BJ (cell line): ENCODE measurements around the gene IGSF8. TPM values are rescaled to one million over a fixed set of nuclear protein-coding genes. Genes with fewer than 3 reads are reported as not detected.

Source experiments
- CTCF ChIA-PET: fragments of 350-600 bp; formaldehyde crosslinking; extraction: SDS; loops from one replicate; lab custom pipeline; 2021; ENCODE audit warnings: antibody characterized with exemption, inconsistent platforms; lab: Yijun Ruan, JAX
- POLR2A ChIA-PET: fragments of 300-600 bp; sonication (Branson Sonifier 250); formaldehyde crosslinking; extraction: SDS; loops from one replicate; lab custom pipeline; 2021; ENCODE audit warnings: antibody characterized with exemption; lab: Charles Lee
- DNase-seq: peaks from one replicate; pipeline ENCODE4 v3.0.0-alpha.2; 2011; ENCODE audit warnings: low read depth
- H3K27me3 ChIP-seq: 2 replicates; pipeline ENCODE4 v1.6.0; 2011; ENCODE audit warnings: low read length; ENCODE audit not compliant: control insufficient read depth, insufficient read depth
- H3K36me3 ChIP-seq: 2 replicates; pipeline ENCODE4 v1.5.1; 2011; ENCODE audit warnings: low read length; ENCODE audit not compliant: control insufficient read depth, insufficient read depth
- H3K4me3 ChIP-seq: 2 replicates; pipeline ENCODE4 v1.5.1; 2011; ENCODE audit warnings: low read depth, mild to moderate bottlenecking, control low read depth, low read length
- polyA plus RNA-seq: library from polyadenylated mRNA; depleted of rRNA; stranded (reverse); fragments of >200 nt; gene quantifications from 2 replicates; pipeline ENCODE4 v1.2.3, GENCODE V29; 2011
- TF ChIP-seq, protein P1 (sequence below): IDR thresholded peaks from 2 replicates; pipeline ENCODE4 v1.5.1; 2011; ENCODE audit warnings: low read depth, mild to moderate bottlenecking, control low read depth, inconsistent platforms, low read length, moderate library complexity; ENCODE audit not compliant: insufficient read depth

IGSF8 gene
- polyA plus RNA-seq, 1 experiment, result 29.7 TPM

DNA sequence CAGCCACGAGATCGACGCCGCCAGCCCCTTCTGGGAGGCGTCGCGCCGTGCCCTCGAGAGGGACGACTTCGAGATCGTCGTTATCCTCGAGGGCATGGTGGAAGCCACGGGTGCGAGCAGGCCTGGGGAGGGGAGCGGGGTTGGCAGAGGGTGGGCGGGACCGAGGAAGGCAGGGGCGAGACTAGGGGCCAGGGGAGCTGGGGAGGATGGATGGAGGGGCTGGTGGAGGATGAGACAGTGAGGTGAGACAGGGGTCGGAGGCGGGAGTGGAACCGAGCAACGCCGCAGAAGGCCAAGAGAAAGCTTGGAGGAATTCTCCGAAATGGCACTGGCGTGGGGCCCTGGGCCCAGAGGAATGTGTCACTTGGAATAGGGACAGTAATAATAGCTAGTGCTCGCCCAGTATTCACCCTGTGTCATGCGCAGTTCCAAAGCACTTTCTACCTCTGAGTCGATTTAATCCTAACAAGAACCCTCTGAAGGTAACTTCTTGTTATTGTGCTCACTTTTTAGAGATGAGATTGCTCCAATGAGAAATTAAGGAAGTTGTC, 13.6 kb downstream of the IGSF8 start:
- peaks cover 26% of the 10 kb centered on the region for H3K27me3 ChIP-seq
- no peaks in the 10 kb centered on the region for H3K36me3 ChIP-seq
- ChIA-PET POLR2A (no interaction called here), CTCF (interaction anchor here (0.7 to 5.6 kb wide), 30 partner anchors 8 to 523 kb away, joined by 3 to 47 read pairs (median 6); partner anchors contain the start of genes CASQ1, IGSF8, KCNJ10 and PEX19)
- no peak for DNase-seq
- no peak overlapping the region for H3K4me3 ChIP-seq
- TF ChIP-seq, protein P1, sequence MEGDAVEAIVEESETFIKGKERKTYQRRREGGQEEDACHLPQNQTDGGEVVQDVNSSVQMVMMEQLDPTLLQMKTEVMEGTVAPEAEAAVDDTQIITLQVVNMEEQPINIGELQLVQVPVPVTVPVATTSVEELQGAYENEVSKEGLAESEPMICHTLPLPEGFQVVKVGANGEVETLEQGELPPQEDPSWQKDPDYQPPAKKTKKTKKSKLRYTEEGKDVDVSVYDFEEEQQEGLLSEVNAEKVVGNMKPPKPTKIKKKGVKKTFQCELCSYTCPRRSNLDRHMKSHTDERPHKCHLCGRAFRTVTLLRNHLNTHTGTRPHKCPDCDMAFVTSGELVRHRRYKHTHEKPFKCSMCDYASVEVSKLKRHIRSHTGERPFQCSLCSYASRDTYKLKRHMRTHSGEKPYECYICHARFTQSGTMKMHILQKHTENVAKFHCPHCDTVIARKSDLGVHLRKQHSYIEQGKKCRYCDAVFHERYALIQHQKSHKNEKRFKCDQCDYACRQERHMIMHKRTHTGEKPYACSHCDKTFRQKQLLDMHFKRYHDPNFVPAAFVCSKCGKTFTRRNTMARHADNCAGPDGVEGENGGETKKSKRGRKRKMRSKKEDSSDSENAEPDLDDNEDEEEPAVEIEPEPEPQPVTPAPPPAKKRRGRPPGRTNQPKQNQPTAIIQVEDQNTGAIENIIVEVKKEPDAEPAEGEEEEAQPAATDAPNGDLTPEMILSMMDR, result no peak

DNA sequence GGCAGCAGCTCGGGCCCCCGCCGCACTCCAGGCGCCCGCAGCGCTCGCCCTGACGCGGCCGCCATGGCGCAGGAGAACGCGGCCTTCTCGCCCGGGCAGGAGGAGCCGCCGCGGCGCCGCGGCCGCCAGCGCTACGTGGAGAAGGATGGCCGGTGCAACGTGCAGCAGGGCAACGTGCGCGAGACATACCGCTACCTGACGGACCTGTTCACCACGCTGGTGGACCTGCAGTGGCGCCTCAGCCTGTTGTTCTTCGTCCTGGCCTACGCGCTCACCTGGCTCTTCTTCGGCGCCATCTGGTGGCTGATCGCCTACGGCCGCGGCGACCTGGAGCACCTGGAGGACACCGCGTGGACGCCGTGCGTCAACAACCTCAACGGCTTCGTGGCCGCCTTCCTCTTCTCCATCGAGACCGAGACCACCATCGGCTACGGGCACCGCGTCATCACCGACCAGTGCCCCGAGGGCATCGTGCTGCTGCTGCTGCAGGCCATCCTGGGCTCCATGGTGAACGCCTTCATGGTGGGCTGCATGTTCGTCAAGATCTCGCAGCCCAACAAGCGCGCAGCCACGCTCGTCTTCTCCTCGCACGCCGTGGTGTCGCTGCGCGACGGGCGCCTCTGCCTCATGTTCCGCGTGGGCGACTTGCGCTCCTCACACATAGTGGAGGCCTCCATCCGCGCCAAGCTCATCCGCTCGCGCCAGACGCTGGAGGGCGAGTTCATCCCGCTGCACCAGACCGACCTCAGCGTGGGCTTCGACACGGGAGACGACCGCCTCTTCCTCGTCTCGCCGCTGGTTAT, 14.2 kb downstream of the IGSF8 start:
- H3K27me3 ChIP-seq, result peaks cover 26% of the 10 kb centered on the region
- CTCF ChIA-PET, result interaction anchor here (0.7 to 5.6 kb wide), 16 partner anchors 8 to 293 kb away, joined by 3 to 47 read pairs (median 12); partner anchors contain the start of genes IGSF8, KCNJ10 and PEX19

DNA sequence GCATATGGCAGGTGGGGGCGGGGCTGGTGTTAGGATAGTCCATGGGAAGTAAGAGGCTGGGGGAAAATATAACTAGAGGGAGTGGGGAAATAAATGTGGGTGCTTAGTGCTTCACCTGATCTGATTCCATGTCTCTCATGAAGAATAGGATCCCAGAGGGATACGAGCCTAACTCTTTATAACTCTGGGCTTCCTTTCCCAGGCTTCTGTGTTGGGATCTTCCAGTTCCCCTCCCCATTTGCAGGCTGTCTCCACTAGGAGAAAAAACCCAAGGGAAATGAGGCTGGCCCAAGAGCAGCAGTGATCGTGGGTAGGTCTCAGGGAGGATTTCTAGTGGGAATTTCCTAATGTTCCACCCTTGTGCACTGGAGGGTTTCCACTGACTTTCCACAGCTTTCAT, 15.5 kb downstream of the IGSF8 start:
- Histone ChIP-seq H3K4me3 (no peak overlapping the region), H3K36me3 (no peaks in the 10 kb centered on the region), H3K27me3 (peaks cover 26% of the 10 kb centered on the region)
- ChIA-PET POLR2A (no interaction called here), CTCF (interaction anchor here (0.7 to 1.7 kb wide), 4 partner anchors 37 to 294 kb away, joined by 3 to 7 read pairs (median 4); no protein-coding TSS in a partner anchor)
- DNase-seq, result no peak
- TF ChIP-seq, protein P1, result no peak

More for the DNA sequence above, 14.2 kb downstream of the IGSF8 start:
- POLR2A ChIA-PET, result no interaction called here
- H3K36me3 ChIP-seq, result no peaks in the 10 kb centered on the region
- DNase-seq, result no peak
- TF ChIP-seq, protein P1, result peak; percentile 67
- H3K4me3 ChIP-seq, result peak overlapping the region; percentile 16; the same call in 1 of the 2 replicates

DNA sequence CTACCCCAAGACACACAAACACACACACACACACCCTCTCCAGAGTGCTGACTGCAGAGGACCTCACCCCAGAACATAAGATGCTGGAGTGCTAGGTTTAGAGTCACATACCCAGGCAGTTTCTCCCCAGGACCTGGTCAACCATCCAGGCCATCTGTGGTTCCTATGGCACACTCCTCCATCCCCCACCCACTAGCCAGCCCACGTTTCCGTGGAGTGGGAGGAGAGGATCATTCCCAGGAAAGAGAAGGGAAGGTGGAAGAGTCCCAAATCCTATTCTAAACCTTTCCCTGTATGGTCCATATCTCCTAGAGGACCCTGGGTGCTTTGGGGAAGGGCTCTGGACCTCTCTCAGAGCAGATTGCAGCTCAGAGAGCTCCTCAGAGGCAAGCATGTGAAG, 15.9 kb downstream of the IGSF8 start:
- H3K36me3 ChIP-seq, result no peaks in the 10 kb centered on the region
- ChIA-PET CTCF (interaction anchor here (0.7 to 2.0 kb wide), 4 partner anchors 19 to 170 kb away, joined by 3 to 8 read pairs (median 5); no protein-coding TSS in a partner anchor), POLR2A (no interaction called here)
- no peak overlapping the region for H3K4me3 ChIP-seq
- peaks cover 28% of the 10 kb centered on the region for H3K27me3 ChIP-seq
- TF ChIP-seq, protein P1, result no peak
- DNase-seq, result no peak
